IPS DF 6.9 (cell line): ENCODE measurements around the gene ZMIZ1.

Source experiments
- DNase-seq: peaks from one replicate; pipeline ENCODE4 v3.0.0-alpha.2; 2013; ENCODE audit warnings: low read depth, low spot score
- H3K27ac ChIP-seq: one replicate; pipeline ENCODE4 v1.5.1; 2013; ENCODE audit warnings: low read length, control low read depth
- H3K27me3 ChIP-seq: 2 replicates; pipeline ENCODE4 v1.6.1; 2013; ENCODE audit warnings: mild to moderate bottlenecking, low read length; ENCODE audit not compliant: control insufficient read depth, insufficient read depth
- H3K36me3 ChIP-seq: 2 replicates; pipeline ENCODE4 v1.6.1; 2013; ENCODE audit warnings: low read length; ENCODE audit not compliant: control insufficient read depth, insufficient read depth
- H3K4me1 ChIP-seq: 2 replicates; pipeline ENCODE4 v1.6.1; 2013; ENCODE audit warnings: low read length; ENCODE audit not compliant: control insufficient read depth, insufficient read depth
- H3K4me3 ChIP-seq: 2 replicates; pipeline ENCODE4 v1.5.1; 2013; ENCODE audit warnings: mild to moderate bottlenecking, low read length
- H3K9me3 ChIP-seq: 2 replicates; pipeline ENCODE4 v1.6.1; 2013; ENCODE audit warnings: low read length, inconsistent platforms; ENCODE audit not compliant: control insufficient read depth, insufficient read depth
- WGBS: extraction: QIAGEN DNeasy Blood & Tissue Kit; methylation state at CpG from one replicate; pipeline ENCODE4 v1.1.7; 2013; ENCODE audit warnings: mixed read lengths, missing lambda C conversion rate; ENCODE audit not compliant: insufficient read length, insufficient coverage; 5-methylcytosine and 5-hydroxymethylcytosine counted together

ZMIZ1 gene

DNA sequence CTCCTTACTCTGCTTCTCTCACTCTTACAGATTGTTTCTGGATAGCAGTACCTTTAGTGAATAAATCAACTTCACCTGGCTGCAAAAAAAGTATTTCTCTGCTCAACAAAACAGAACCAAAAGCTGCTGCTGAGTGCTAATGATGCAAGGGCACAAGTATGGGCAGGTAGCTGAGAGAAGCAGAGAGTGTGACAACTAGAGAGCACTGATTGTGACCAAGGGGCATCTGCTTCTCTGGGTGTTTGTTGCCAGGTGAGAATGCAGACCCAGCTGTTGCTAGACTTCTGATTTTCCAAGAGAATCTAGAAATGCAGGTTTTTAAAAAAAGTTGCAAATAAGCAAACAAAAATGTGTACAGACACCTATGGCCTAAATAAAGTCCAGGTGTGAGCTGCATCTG lies 253.2 kb downstream of the ZMIZ1 start:
- no peaks in the 10 kb centered on the region for H3K27me3 ChIP-seq
- H3K9me3 ChIP-seq, result no peaks in the 10 kb centered on the region
- DNase-seq, result no peak
- no peaks in the 10 kb centered on the region for H3K36me3 ChIP-seq
- H3K27ac ChIP-seq, result no peak overlapping the region
- peaks cover 5% of the 10 kb centered on the region; the same call in 1 of the 2 replicates for H3K4me1 ChIP-seq
- no peak overlapping the region for H3K4me3 ChIP-seq

GRCh38 chr10:79322616-79323543 lies 254.1 kb downstream of the ZMIZ1 start:
- Histone ChIP-seq H3K27ac (no peak overlapping the region), H3K4me3 (no peak overlapping the region), H3K36me3 (no peaks in the 10 kb centered on the region), H3K27me3 (no peaks in the 10 kb centered on the region), H3K9me3 (no peaks in the 10 kb centered on the region), H3K4me1 (no peaks in the 10 kb centered on the region)
- WGBS, result no CpG with 5 or more reads among the region's 15 CpGs
- no peak for DNase-seq

GRCh38 chr10:79323602-79324001 lies 254.8 kb downstream of the ZMIZ1 start:
- Histone ChIP-seq H3K27me3 (no peaks in the 10 kb centered on the region), H3K4me1 (no peaks in the 10 kb centered on the region), H3K9me3 (no peaks in the 10 kb centered on the region), H3K36me3 (no peaks in the 10 kb centered on the region), H3K27ac (no peak overlapping the region), H3K4me3 (no peak overlapping the region)
- WGBS, result no CpG with 5 or more reads among the region's 1 CpG
- DNase-seq, result no peak

GRCh38 chr10:79324032-79324695 lies 255.4 kb downstream of the ZMIZ1 start:
- Histone ChIP-seq H3K4me3 (no peak overlapping the region), H3K4me1 (no peaks in the 10 kb centered on the region), H3K9me3 (no peaks in the 10 kb centered on the region), H3K27me3 (no peaks in the 10 kb centered on the region), H3K36me3 (no peaks in the 10 kb centered on the region), H3K27ac (no peak overlapping the region)
- WGBS, result no CpG with 5 or more reads among the region's 10 CpGs
- DNase-seq, result no peak

- H3K4me3 ChIP-seq, result no peak overlapping the region
- H3K27ac ChIP-seq, result no peak overlapping the region
- no peak for DNase-seq
- no CpG with 5 or more reads among the region's 3 CpGs for WGBS
- no peaks in the 10 kb centered on the region for H3K4me1 ChIP-seq
- no peaks in the 10 kb centered on the region for H3K27me3 ChIP-seq
- no peaks in the 10 kb centered on the region for H3K36me3 ChIP-seq
- H3K9me3 ChIP-seq, result no peaks in the 10 kb centered on the region
Observed at GRCh38 chr10:79326361-79327089, 257.8 kb downstream of the ZMIZ1 start.

DNA sequence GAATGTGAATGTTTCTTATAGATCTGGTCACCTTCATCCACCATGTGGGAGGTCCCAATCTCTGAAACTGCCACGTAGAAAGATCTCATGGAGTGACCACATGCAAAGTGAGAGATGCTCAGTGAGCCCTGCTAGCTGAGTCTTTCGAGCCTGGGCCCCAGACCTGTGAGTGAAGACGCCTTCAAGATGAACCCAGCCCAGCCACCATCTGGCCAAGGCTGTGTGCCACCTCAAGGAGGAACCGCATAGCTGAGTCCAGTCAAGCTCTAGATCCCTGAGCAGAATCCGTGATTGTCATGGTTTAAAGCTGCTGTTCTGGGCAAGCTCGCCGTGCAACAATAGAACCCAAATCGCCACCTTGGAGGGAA lies 258.3 kb downstream of the ZMIZ1 start:
- no peak overlapping the region for H3K27ac ChIP-seq
- no peak for DNase-seq
- H3K4me3 ChIP-seq, result no peak overlapping the region
- no peaks in the 10 kb centered on the region for H3K4me1 ChIP-seq
- no peaks in the 10 kb centered on the region for H3K9me3 ChIP-seq
- no CpG with 5 or more reads among the region's 8 CpGs for WGBS
- no peaks in the 10 kb centered on the region for H3K27me3 ChIP-seq
- no peaks in the 10 kb centered on the region for H3K36me3 ChIP-seq

DNA sequence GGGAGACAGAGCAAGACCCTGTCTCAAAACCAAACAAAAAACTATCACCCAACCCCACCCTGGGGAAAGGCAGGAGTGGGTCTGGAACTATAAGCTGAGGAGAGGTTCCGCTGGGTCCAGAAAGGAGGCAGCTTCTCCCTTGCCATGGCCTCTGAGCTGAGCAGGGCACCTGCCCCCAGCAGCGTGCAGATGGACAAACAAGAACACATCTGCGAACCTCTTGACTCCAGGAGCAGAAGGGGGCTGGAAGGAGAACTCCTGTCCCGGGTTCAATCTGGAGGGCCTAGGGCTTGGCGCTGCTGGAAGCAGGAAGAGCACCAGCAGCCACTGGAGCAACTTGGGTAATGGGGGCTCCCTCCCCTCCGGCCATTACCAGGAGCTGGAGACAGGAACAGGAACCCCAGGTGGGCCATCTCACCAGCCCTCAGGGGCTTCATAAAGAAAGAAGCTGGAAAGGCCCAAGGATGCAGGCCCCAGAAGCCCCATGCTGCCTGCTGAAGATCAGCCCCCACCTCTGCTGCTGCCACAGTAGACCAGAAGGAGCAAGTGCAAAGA lies 259.5 kb downstream of the ZMIZ1 start:
- Histone ChIP-seq H3K4me3 (no peak overlapping the region), H3K27ac (no peak overlapping the region), H3K36me3 (no peaks in the 10 kb centered on the region), H3K9me3 (no peaks in the 10 kb centered on the region), H3K4me1 (no peaks in the 10 kb centered on the region), H3K27me3 (no peaks in the 10 kb centered on the region)
- no peak for DNase-seq
- no CpG with 5 or more reads among the region's 6 CpGs for WGBS

DNA sequence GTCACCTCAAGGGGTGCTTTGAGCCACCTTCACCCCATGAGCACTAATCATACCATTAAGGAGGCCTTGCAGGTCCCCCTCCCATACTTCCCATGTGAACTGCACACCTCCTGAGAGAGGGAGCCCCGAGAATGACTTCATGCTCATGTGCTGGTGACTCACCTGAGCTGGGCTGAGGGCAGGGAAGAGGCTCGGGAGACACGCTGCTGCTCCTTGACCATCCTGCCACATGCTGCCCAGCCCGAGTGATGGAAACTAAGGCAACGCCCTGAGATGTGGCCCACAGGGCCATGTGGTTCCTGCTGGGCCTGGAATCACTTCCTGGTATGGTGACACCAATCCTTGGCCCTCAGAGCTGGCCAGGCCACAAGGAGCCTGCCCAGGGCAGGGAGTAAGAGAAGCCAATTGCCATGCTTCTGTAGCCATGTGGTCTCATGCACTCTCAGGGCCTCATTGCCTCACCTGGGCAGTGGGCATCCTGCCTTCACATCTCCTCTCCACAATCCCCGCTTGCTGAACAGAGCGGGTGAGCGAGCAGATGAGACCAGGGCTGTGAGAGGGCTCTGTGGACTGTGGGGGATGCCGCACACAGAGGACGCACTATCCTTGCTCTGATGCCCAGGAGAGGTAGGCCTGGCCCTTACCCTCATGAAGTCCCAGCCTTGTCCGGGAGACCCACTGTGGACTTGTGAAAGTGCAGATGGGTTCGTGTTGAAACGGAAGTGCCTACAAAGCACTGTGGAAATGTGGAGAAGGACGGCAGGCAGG lies 260.2 kb downstream of the ZMIZ1 start:
- no CpG with 5 or more reads among the region's 14 CpGs for WGBS
- Histone ChIP-seq H3K27ac (no peak overlapping the region), H3K4me3 (no peak overlapping the region), H3K4me1 (no peaks in the 10 kb centered on the region), H3K9me3 (no peaks in the 10 kb centered on the region), H3K27me3 (no peaks in the 10 kb centered on the region), H3K36me3 (no peaks in the 10 kb centered on the region)
- no peak for DNase-seq

DNA sequence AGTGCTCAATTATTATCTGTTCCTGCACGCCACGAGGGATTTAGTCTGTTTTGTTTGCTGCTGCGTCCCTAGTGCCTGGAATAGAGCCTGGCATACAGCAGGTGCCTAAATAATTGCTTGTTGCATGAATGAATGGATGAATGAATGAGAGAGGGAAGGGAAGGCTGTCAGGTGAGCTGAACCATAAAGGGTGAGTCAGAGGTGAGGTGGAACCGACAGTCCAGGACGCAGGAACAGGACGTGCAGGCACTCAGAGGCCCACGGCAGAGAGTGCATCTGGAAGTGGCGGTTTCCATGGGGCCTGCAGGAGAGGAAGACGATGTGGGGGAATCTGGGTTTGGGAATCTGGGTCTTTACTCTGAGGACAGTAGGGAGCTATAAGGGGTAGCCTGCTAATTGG lies 260.8 kb downstream of the ZMIZ1 start:
- no peak for DNase-seq
- no peak overlapping the region for H3K27ac ChIP-seq
- WGBS, result no CpG with 5 or more reads among the region's 9 CpGs

GRCh38 chr10:79331226-79331625 lies 262.5 kb downstream of the ZMIZ1 start:
- no CpG with 5 or more reads among the region's 5 CpGs for WGBS
- Histone ChIP-seq H3K27ac (no peak overlapping the region), H3K4me1 (peaks cover 1% of the 10 kb centered on the region; the same call in 1 of the 2 replicates), H3K36me3 (no peaks in the 10 kb centered on the region), H3K27me3 (no peaks in the 10 kb centered on the region), H3K4me3 (no peak overlapping the region), H3K9me3 (no peaks in the 10 kb centered on the region)
- no peak for DNase-seq

More for the DNA sequence above, 260.8 kb downstream of the ZMIZ1 start:
- H3K27me3 ChIP-seq, result no peaks in the 10 kb centered on the region
- no peaks in the 10 kb centered on the region for H3K4me1 ChIP-seq
- H3K36me3 ChIP-seq, result no peaks in the 10 kb centered on the region
- no peak overlapping the region for H3K4me3 ChIP-seq
- H3K9me3 ChIP-seq, result no peaks in the 10 kb centered on the region
